SK-N-SH (cell line): Measurements from ENCODE around the gene SMIM14.

Experiments used
- CHD2 ChIP-seq: fragments of 150-350 bp; IDR thresholded peaks from 2 replicates; pipeline ENCODE4 v1.6.1; 2018; ENCODE audit warnings: low read length; ENCODE audit not compliant: partially characterized antibody
- CTCF ChIP-seq: fragments of 200-600 bp; sonication (generic); IDR thresholded peaks from 2 replicates; pipeline ENCODE4 v1.6.1; 2017; ENCODE audit warnings: antibody characterized with exemption, mild to moderate bottlenecking, moderate library complexity
- MAX ChIP-seq: IDR thresholded peaks from 2 replicates; pipeline ENCODE4 v1.4.0; 2012; ENCODE audit warnings: low read depth
- NFIC ChIP-seq: IDR thresholded peaks from 2 replicates; pipeline ENCODE4 v1.4.0; 2012; ENCODE audit warnings: borderline replicate concordance
- NRF1 ChIP-seq: IDR thresholded peaks from 2 replicates; pipeline ENCODE4 v1.6.1; 2012; ENCODE audit warnings: low read depth, mild to moderate bottlenecking, low read length
- RAD21 ChIP-seq: IDR thresholded peaks from 2 replicates; pipeline ENCODE4 v1.6.1; 2012; ENCODE audit warnings: mild to moderate bottlenecking, low read length
- RCOR1 ChIP-seq: fragments of 150-350 bp; IDR thresholded peaks from 2 replicates; pipeline ENCODE4 v1.6.1; 2017; ENCODE audit warnings: antibody characterized with exemption, low read length
- SMC3 ChIP-seq: IDR thresholded peaks from 2 replicates; pipeline ENCODE4 v1.6.1; 2012; ENCODE audit warnings: low read depth, low read length, improper control_type of control experiment
- TAF1 ChIP-seq: IDR thresholded peaks from 2 replicates; pipeline ENCODE4 v1.6.1; 2012; ENCODE audit warnings: low read depth, mild to moderate bottlenecking, low read length, moderate library complexity, borderline replicate concordance
- TCF12 ChIP-seq: IDR thresholded peaks from 2 replicates; pipeline ENCODE4 v1.4.0; 2012

GRCh38 chr4:39542611-39543012 lies 96.1 kb downstream of the SMIM14 start:
- TF ChIP-seq CTCF (no peak), MAX (no peak), TAF1 (no peak), CHD2 (no peak), NFIC (no peak), RCOR1 (no peak), NRF1 (no peak), RAD21 (no peak), TCF12 (no peak), SMC3 (no peak)
